Stimulated activated CD4-positive, alpha-beta T cell treated with anti-CD3 and anti-CD28 coated beads, Interleukin-4, amount 100 ng/mL, for 4 hours (primary cell): ENCODE results near the gene KCTD13.
"Not testable (repeated sequence)": the region's sequence is repeated elsewhere in the genome, so short reads cannot be mapped to it uniquely, and the experiment has no call there.

Experiments used
- DNase-seq, 2 experiments: peaks; one replicate each; pipeline ENCODE4 v3.0.0-alpha.2; 2020

The KCTD13 gene

GRCh38 chr16:29877266-29877961 lies 48.6 kb downstream of the KCTD13 start:
- DNase-seq = peak; percentile 31 to 40

- peak; percentile 26 to 49 for DNase-seq
Measured at GRCh38 chr16:29876594-29877249, 49.3 kb downstream of the KCTD13 start.

DNA sequence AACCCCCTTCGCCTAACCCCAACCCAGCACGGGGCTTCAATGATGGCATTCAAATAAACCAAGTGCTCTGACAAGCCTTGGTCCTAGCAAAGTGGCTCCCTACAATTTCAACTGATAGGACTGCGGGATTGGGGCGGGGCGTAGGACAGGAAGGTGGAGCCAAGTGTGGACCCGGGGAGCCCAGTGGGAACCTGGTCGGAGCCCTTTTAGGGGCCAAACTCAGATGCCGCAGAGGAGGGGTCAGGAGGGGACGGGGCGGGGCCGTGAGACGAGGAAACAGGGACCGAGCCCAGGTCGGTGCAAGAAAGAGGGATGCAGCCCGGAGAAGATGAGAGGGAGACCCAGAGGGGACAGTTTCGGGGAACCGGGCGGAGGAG lies 49.8 kb downstream of the KCTD13 start:
- no peak for DNase-seq

- DNase-seq = no peak
Measured at GRCh38 chr16:29875206-29875605, 50.8 kb downstream of the KCTD13 start.

DNA sequence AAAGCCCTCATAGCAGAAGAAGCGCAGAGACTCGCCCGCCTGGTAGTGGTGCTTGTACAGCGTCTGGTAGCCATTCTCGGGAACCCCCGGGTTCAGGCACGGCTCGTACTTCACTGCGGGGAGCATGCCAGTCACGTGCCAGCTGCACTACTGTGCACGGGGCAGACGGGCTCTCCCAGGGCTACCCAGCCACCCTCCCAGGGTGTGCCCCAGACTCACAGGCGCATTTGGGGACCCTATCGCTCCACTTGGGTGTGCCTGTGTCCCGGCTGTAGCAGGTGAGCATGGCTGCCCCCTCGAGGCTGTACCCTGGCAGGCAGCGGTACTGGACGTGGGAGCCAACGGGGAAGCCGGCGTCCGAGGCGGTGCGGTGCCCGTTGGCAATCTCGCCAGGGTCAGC lies 52.7 kb downstream of the KCTD13 start:
- no peak for DNase-seq

GRCh38 chr16:29871822-29872546 lies 54.0 kb downstream of the KCTD13 start:
- DNase-seq = no peak

DNA sequence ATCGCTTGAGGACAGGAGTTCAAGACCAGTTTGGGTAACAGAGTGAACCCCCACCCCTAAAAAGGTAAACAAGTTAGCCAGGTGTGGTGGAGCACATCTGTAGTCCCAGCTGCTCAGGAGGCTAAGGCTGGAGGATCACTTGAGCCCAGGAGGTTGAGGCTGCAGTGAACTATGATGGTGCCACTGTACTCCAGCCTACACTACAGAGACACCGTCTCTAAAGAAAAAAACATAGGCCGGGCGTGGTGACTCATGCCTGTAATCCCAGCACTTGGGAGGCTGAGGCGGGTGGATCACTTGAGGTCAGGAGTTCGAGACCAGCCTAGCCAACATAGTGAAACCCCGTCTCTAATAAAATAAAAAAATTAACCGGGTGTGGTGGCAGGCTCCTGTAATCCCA lies 57.0 kb downstream of the KCTD13 start:
- DNase-seq = not testable (repeated sequence)

GRCh38 chr16:29868396-29869009 lies 57.5 kb downstream of the KCTD13 start:
- no peak for DNase-seq

- no peak for DNase-seq
Measured at GRCh38 chr16:29864205-29864604, 61.8 kb downstream of the KCTD13 start.

DNA sequence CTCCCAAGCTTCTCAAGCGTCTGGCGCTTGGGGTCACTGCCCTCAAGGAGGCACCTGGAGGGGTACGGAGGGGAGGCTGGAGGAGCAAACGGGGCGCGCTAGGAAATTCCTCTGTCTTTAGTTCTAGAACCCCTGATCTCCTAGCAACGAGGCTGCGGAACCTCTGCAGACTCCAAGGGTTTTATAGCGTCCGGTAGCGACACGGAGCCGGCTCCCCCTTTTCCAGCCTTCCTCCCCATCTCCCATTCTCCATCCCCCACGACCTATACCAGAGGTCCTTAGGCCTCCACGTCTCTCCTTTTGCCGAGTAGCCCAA lies 62.4 kb downstream of the KCTD13 start:
- DNase-seq = no peak

- DNase-seq = peak; percentile 88 to 92
Measured at GRCh38 chr16:29862884-29863668, 63.0 kb downstream of the KCTD13 start, which contains the start of gene CDIPT. CDIPT (minus strand) TSS chr16:29863226; CDS start chr16:29862857, 369 bp downstream.

DNA sequence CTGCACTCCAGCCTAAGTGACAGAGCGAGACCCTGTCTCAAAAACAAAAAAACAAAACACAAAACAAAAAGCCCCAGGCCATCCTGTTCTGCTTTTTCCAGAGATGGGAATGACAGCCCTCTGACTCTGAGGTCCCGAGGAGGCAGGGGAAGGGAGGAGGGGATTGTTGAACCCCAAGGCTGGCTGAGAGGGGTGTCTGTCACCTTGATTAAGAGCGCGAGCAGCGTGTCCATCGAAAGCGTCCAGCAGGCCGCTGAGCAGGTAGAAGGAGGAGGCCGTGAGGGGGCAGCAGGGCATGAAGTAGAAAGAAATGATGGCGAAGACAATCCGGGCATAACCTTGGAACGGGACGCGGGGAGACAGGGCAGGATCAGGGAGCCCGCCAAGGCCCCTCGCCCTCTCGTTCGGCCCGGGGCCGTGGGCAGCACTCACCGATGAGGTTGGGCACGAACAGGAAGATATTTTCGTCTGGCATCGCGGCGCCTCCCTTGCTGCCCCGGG lies 63.6 kb downstream of the KCTD13 start:
- DNase-seq = no peak

- no peak for DNase-seq
Measured at GRCh38 chr16:29860218-29860617, 65.8 kb downstream of the KCTD13 start.

DNA sequence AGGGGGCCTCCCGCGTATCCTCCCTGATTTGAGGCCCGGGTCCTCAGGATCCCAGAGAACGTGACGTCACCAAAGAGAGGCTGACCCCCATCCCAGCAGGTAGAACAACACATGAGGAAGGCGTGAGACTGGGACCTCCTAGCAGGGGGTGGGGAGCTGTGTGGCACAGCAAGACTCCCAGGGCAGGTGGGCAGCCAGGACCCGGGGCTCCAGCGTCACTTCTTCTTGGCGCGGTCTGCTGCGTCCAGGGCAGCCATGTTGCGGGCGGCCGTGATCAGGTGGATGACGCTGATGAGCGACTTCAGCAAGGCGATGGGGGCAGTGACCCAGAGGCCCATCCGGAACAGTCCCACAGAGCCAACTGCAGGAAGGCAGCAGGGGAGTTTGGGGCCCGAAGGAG lies 67.1 kb downstream of the KCTD13 start:
- DNase-seq = no peak

- DNase-seq = no peak
Measured at GRCh38 chr16:29858149-29858849, 67.7 kb downstream of the KCTD13 start.

- no peak for DNase-seq
Measured at GRCh38 chr16:29857133-29857760, 68.8 kb downstream of the KCTD13 start.
